Tibial artery (tissue), 4 donors: ENCODE data around the gene UBR1.

Source experiments
- DNase-seq, 2 donors: peaks; one replicate each; pipeline ENCODE4 v3.0.0-alpha.2; 2019
- H3K27ac ChIP-seq, 2 donors: fragments of 200-600 bp; sonication (generic) in 1 of 2; 1 replicate in 1 of 2; 2 replicates in 1 of 2; pipeline ENCODE4 v1.5.1; 2018 to 2019; ENCODE audit warnings: mild to moderate bottlenecking in 1 of 2
- H3K27me3 ChIP-seq, 2 donors: fragments of 200-600 bp; sonication (generic) in 1 of 2; one replicate each; pipeline versions ENCODE4 v1.5.1 to v1.6.0; 2016 to 2019
- H3K36me3 ChIP-seq, 3 donors: fragments of 200-600 bp; sonication (generic) in 2 of 3; one replicate each; pipeline ENCODE4 v1.5.1; 2016 to 2019; ENCODE audit warnings: mild to moderate bottlenecking in 2 of 3
- H3K4me1 ChIP-seq, 4 donors: fragments of 200-600 bp; sonication (generic) in 2 of 4; 1 replicate in 3 of 4; 2 replicates in 1 of 4; pipeline ENCODE4 v1.5.1; 2016 to 2019
- H3K4me3 ChIP-seq, 2 donors: fragments of 200-600 bp; sonication (generic) in 1 of 2; 1 replicate in 1 of 2; 2 replicates in 1 of 2; pipeline ENCODE4 v1.5.1; 2018 to 2019; ENCODE audit warnings: mild to moderate bottlenecking in 2 of 2
- H3K9me3 ChIP-seq, 3 donors: fragments of 200-600 bp; sonication (generic) in 1 of 3; one replicate each; pipeline ENCODE4 v1.5.1; 2016 to 2019
- CTCF ChIP-seq, 2 experiments: fragments of 200-600 bp in 1 of 2; fragments of 450-650 bp in 1 of 2; IDR thresholded peaks; one replicate each; pipeline ENCODE4 v1.5.1; 2017 to 2019; ENCODE audit warnings: antibody characterized with exemption in 2 of 2, mild to moderate bottlenecking in 1 of 2, moderate library complexity in 1 of 2
- intact Hi-C: fragments of 100-400 bp; cut with DNase I; formaldehyde crosslinking; loops from one replicate; pipeline ENCODE4 v1.15.0; 2023; ENCODE audit warnings: low total_unique reads

UBR1 gene

GRCh38 chr15:43099105-43099845, 6.6 kb downstream of the UBR1 start:
- Histone ChIP-seq H3K9me3 (no peaks in the 10 kb centered on the region), H3K4me3 (no peak overlapping the region), H3K27me3 (no peaks in the 10 kb centered on the region), H3K36me3 (peaks cover 0 to 40% (median 12%) of the 10 kb centered on the region in 3 donors), H3K4me1 (peaks cover 0 to 45% (median 7%) of the 10 kb centered on the region in 4 donors), H3K27ac (no peak overlapping the region)
- TF ChIP-seq CTCF (IDR thresholded peaks at IDR 0.05) = no peak
- no peak for DNase-seq
- intact Hi-C loops = no loop called here

DNA sequence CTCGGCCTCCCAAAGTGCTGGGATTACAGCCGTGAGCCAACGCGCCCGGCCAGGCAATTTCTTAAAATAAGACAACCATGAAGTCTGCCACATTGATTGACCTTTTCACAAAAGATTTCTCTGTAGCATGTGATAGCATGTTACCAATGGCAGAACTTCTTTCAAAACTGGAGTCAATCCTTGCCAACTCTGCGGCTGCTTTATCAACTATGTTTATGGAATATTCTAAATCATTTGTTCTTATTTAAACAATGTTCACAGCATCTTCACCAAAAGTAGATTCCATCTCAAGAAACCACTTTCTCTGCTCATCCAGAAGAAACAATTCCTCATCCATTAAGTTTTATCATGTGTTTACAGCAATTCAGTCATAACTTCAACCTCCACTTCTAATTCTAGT, 9.4 kb downstream of the UBR1 start:
- peaks cover 4 to 27% (median 12%) of the 10 kb centered on the region in 3 donors for H3K36me3 ChIP-seq
- peaks cover 0 to 47% (median 0%) of the 10 kb centered on the region in 4 donors for H3K4me1 ChIP-seq
- H3K27me3 ChIP-seq = no peaks in the 10 kb centered on the region
- H3K27ac ChIP-seq = no peak overlapping the region
- no peak overlapping the region for H3K4me3 ChIP-seq
- no peaks in the 10 kb centered on the region for H3K9me3 ChIP-seq
- TF ChIP-seq CTCF (IDR thresholded peaks at IDR 0.05) = no peak
- intact Hi-C loops = no loop called here
- DNase-seq = no peak

DNA sequence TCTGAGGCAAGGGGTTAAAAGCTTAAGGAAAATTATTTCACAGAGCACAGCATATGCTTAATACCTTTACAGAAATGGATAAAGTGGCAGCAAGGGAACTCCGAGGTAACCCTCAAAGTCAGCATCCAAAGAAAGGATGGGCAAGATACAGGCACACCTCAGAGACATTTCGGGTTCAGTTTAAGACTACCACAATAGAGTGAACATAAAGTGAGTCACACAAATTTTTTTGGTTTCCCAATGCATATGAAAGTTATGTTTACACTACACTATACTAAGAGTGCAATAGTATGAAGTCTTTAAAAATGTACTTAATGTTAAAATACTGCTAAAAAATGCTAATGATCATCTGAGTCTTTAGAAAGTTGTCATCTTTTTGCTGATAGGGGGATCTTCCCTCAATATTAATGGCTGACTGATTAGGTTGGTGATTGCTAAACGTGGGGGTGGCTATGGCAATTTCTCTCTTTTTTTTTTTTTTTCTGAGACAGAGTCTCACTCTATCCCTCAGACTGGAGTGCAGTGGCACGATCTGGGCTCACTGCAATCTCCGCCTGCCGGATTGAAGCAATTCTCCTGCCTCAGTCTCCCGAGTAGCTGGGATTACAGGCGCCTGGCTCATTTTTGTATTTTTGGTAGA, 10.0 kb downstream of the UBR1 start:
- Histone ChIP-seq H3K4me3 (no peak overlapping the region), H3K27me3 (no peaks in the 10 kb centered on the region), H3K36me3 (peaks cover 4 to 21% (median 12%) of the 10 kb centered on the region in 3 donors), H3K9me3 (no peaks in the 10 kb centered on the region), H3K27ac (no peak overlapping the region), H3K4me1 (peaks cover 0 to 47% (median 0%) of the 10 kb centered on the region in 4 donors)
- no peak for DNase-seq
- no peak for TF ChIP-seq CTCF (IDR thresholded peaks at IDR 0.05)
- intact Hi-C loops = no loop called here

DNA sequence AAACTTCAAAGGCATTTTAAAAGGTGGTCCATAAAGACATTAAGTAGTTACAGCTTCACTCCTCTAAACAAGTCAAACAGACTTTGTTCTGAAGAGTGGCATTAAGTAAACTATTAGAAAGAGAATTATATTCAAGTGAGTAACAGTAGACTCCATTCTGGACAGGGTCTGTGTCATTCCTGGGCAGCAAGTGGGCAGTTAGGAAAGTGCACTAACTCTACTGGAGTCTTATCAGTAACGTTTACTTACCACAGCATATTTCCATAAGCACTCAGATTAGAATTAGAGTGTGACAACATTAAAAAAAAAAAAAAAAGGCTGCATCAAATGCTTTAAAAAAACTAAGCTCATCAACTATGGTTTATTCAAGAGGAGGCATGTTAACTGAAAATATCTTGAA, 10.6 kb downstream of the UBR1 start:
- Histone ChIP-seq H3K4me1 (peaks cover 0 to 47% (median 0%) of the 10 kb centered on the region in 4 donors), H3K36me3 (peaks cover 4 to 15% (median 8%) of the 10 kb centered on the region in 3 donors), H3K27ac (no peak overlapping the region), H3K4me3 (no peak overlapping the region), H3K9me3 (no peaks in the 10 kb centered on the region), H3K27me3 (no peaks in the 10 kb centered on the region)
- intact Hi-C loops = no loop called here
- no peak for TF ChIP-seq CTCF (IDR thresholded peaks at IDR 0.05)
- no peak for DNase-seq

- Histone ChIP-seq H3K27me3 (no peaks in the 10 kb centered on the region), H3K9me3 (no peaks in the 10 kb centered on the region), H3K4me1 (peaks cover 0 to 47% (median 0%) of the 10 kb centered on the region in 4 donors), H3K27ac (no peak overlapping the region), H3K4me3 (no peak overlapping the region), H3K36me3 (peaks cover 4 to 8% (median 8%) of the 10 kb centered on the region in 3 donors)
- intact Hi-C loops = no loop called here
- TF ChIP-seq CTCF (IDR thresholded peaks at IDR 0.05) = no peak
- DNase-seq = no peak
Observed at GRCh38 chr15:43094416-43095030, 11.3 kb downstream of the UBR1 start.
